Activated B cell treated with CpG ODN at 0.5 μM for 24 hours (primary cell): Measurements from ENCODE around the gene SIGLEC11. TPM values are rescaled to one million over a fixed set of nuclear protein-coding genes. Genes with fewer than 3 reads are reported as not detected.

Experiments used
- ATAC-seq: fragments of 200-7000 bp; cut with Tn5 transposase; one replicate; pipeline ENCODE4 v1.10.0; 2021; ENCODE audit warnings: low read depth, mild to moderate bottlenecking, moderate library complexity
- CTCF ChIA-PET: fragments of 350-600 bp; sonication (Branson Sonifier 250); formaldehyde crosslinking; loops from one replicate; lab custom pipeline; 2021; ENCODE audit warnings: antibody characterized with exemption; lab: Charles Lee
- POLR2A ChIA-PET: fragments of 350-600 bp; sonication (Branson Sonifier 250); formaldehyde crosslinking; loops from one replicate; lab custom pipeline; 2021; ENCODE audit warnings: antibody characterized with exemption; lab: Charles Lee
- DNase-seq: peaks from one replicate; pipeline ENCODE4 v3.0.0; 2022
- H3K27ac Mint-ChIP-seq: one replicate; pipeline ENCODE4 v1.8.0; 2020; ENCODE audit warnings: mixed read lengths
- H3K27me3 Mint-ChIP-seq: one replicate; pipeline ENCODE4 v1.8.0; 2021; ENCODE audit warnings: mixed read lengths
- H3K36me3 Mint-ChIP-seq: one replicate; pipeline ENCODE4 v1.8.0; 2021; ENCODE audit warnings: low read depth, mixed read lengths
- H3K4me1 Mint-ChIP-seq: one replicate; pipeline ENCODE4 v1.8.0; 2021; ENCODE audit warnings: mixed read lengths
- H3K4me3 Mint-ChIP-seq: one replicate; pipeline ENCODE4 v1.8.0; 2020; ENCODE audit warnings: mild to moderate bottlenecking, mixed read lengths
- H3K9me3 Mint-ChIP-seq: one replicate; pipeline ENCODE4 v1.8.0; 2020; ENCODE audit warnings: mixed read lengths
- CTCF ChIP-seq: fragments of 200-600 bp; IDR thresholded peaks from one replicate; pipeline ENCODE4 v1.8.0; 2022; ENCODE audit warnings: antibody characterized with exemption, mild to moderate bottlenecking
- intact Hi-C: fragments of 100-400 bp; cut with micrococcal nuclease; formaldehyde crosslinking; loops from one replicate; pipeline ENCODE4 v1.15.1; 2024
- total RNA-seq: library from RNA; stranded (reverse); gene quantifications from 2 replicates; pipeline ENCODE4 v1.2.3, GENCODE V29; 2022

SIGLEC11 gene
- total RNA-seq, 1 donor from 2014 or later, result not detected

- TF ChIP-seq CTCF, result no peak
- Mint-ChIP-seq H3K4me3 (no peak overlapping the region), H3K27ac (no peak overlapping the region), H3K9me3 (no peaks in the 10 kb centered on the region), H3K36me3 (peaks cover 80% of the 10 kb centered on the region), H3K4me1 (peaks cover 3% of the 10 kb centered on the region), H3K27me3 (no peaks in the 10 kb centered on the region)
- intact Hi-C loops, result no loop called here
- ATAC-seq, result no peak
- ChIA-PET CTCF (no interaction called here), POLR2A (no interaction called here)
- DNase-seq, result no peak
These were observed 39.3 kb upstream of the SIGLEC11 start for GRCh38 chr19:50000038-50000840.

- DNase-seq (no peak), ATAC-seq (no peak)
- intact Hi-C loops, result no loop called here
- POLR2A ChIA-PET, result interaction anchor here (0.7 kb wide), 1 partner anchor 8 kb away, joined by 4 read pairs; no protein-coding TSS in a partner anchor
- Mint-ChIP-seq H3K27me3 (no peaks in the 10 kb centered on the region), H3K27ac (no peak overlapping the region), H3K4me3 (no peak overlapping the region), H3K9me3 (no peaks in the 10 kb centered on the region), H3K4me1 (peaks cover 3% of the 10 kb centered on the region), H3K36me3 (peaks cover 83% of the 10 kb centered on the region)
- no peak for TF ChIP-seq CTCF
- CTCF ChIA-PET, result no interaction called here
These were observed 38.5 kb upstream of the SIGLEC11 start for GRCh38 chr19:49999371-50000010.

GRCh38 chr19:49997709-49998108 lies 36.7 kb upstream of the SIGLEC11 start:
- DNase-seq (no peak), ATAC-seq (peak; percentile 58)
- Mint-ChIP-seq H3K27me3 (no peaks in the 10 kb centered on the region), H3K27ac (no peak overlapping the region), H3K36me3 (peaks cover 84% of the 10 kb centered on the region), H3K4me1 (no peaks in the 10 kb centered on the region), H3K9me3 (peaks cover under 1% of the 10 kb centered on the region), H3K4me3 (no peak overlapping the region)
- no peak for TF ChIP-seq CTCF
- intact Hi-C loops, result no loop called here
- ChIA-PET POLR2A (interaction anchor here (0.5 kb wide), 2 partner anchors 100 to 154 kb away, joined by 6 to 12 read pairs; no protein-coding TSS in a partner anchor), CTCF (no interaction called here)

- H3K36me3 Mint-ChIP-seq, result peaks cover 81% of the 10 kb centered on the region
- CTCF ChIA-PET, result interaction anchor here (0.7 kb wide), 1 partner anchor 49 kb away, joined by 3 read pairs; no protein-coding TSS in a partner anchor
- TF ChIP-seq CTCF, result no peak
- no peak overlapping the region for H3K27ac Mint-ChIP-seq
- no peak overlapping the region for H3K4me3 Mint-ChIP-seq
- POLR2A ChIA-PET, result no interaction called here
- peaks cover 7% of the 10 kb centered on the region for H3K9me3 Mint-ChIP-seq
- no peaks in the 10 kb centered on the region for H3K27me3 Mint-ChIP-seq
- H3K4me1 Mint-ChIP-seq, result peaks cover 2% of the 10 kb centered on the region
- intact Hi-C loops, result no loop called here
- DNase-seq (no peak), ATAC-seq (no peak)
These were observed 27.5 kb upstream of the SIGLEC11 start for GRCh38 chr19:49988433-49988832.

- ChIA-PET POLR2A (interaction anchor here (0.7 to 1.8 kb wide), 2 partner anchors 59 to 398 kb away, joined by 5 to 8 read pairs; partner anchors contain the start of genes ATF5 and NUP62), CTCF (no interaction called here)
- Mint-ChIP-seq H3K9me3 (peaks cover 7% of the 10 kb centered on the region), H3K4me1 (peaks cover 2% of the 10 kb centered on the region), H3K36me3 (peaks cover 77% of the 10 kb centered on the region), H3K27ac (no peak overlapping the region), H3K4me3 (no peak overlapping the region), H3K27me3 (no peaks in the 10 kb centered on the region)
- TF ChIP-seq CTCF, result no peak
- intact Hi-C loops, result no loop called here
- ATAC-seq (no peak), DNase-seq (no peak)
These were observed 27.0 kb upstream of the SIGLEC11 start for GRCh38 chr19:49988007-49988406.
